GM19328 (cell line): ENCODE data around the gene ACTR3C.
"Not testable (repeated sequence)": the region's sequence is repeated elsewhere in the genome, so short reads cannot be mapped to it uniquely, and the experiment has no call there.

Experiments
- ATAC-seq: cut with Tn5 transposase; IDR thresholded peaks from one replicate; pipeline ENCODE4 v1.9.1; 2021; ENCODE audit warnings: mild to moderate bottlenecking, moderate library complexity; ENCODE audit not compliant: unreplicated experiment

ACTR3C gene

GRCh38 chr7:150314639-150315239 is 8.6 kb downstream of the ACTR3C start:
- ATAC-seq = no peak

- no peak for ATAC-seq
Measured at GRCh38 chr7:150313870-150314269, 9.5 kb downstream of the ACTR3C start.

DNA sequence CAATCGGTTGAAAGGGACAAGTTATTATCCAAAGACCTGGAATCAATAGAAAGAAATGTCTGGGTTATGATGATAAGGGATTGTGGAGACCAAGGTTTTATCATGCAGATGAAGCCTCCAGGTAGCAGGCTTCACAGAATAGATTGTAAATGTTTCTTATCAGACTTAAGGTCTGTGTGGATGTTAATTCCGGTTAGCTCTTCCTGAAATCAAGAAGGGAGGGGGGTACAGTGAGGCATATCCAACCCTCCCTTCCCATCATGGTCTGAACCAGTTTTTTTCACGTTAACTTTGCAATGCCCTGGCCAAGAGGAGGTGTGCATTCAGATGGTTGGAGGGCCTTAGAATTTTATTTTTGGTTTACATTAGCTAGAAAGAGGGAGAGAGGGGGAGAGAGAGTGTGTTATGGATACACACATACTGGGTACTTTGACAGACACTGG is 10.0 kb downstream of the ACTR3C start:
- ATAC-seq = no peak

- ATAC-seq = not testable (repeated sequence)
Measured at GRCh38 chr7:150312649-150313366, 10.5 kb downstream of the ACTR3C start.

DNA sequence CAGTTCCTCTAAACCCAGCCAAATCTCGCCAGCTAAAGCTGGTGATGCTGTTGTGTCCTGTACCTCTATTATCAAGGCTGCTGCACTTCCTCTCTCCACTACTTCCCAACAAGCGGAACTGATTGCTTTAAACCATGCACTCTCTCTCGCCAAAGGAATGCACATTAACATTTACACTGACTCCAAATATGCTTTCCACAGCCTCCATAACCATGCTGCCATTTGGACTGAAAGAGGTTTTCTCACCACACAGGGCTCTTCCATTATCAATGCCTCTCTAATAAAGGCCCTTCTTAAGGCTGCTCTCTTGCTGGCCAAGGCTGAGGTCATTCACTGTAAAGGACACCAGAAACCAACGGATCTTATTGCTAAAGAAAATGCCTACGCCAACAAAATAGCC is 11.6 kb downstream of the ACTR3C start:
- no peak for ATAC-seq

GRCh38 chr7:150311146-150311545 is 12.2 kb downstream of the ACTR3C start:
- no peak for ATAC-seq

DNA sequence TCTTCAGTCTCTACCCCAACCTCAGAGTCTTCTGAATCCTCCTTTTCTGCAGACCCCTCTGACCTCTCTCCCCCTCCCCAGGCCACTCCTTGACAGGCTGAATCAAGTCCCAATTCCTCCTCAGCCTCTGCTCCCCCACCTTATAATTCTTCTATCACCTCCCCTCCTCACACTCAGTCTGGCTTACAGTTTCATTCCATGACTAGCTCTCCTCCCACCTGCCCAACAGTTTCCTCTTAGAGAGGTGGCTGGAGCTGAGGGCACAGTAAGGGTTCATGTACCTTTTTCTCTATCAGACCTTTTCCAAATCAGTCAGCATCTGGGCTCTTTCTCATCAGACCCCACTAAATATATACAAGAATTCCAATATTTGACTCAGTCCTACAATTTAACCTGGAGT is 14.8 kb downstream of the ACTR3C start:
- no peak for ATAC-seq

DNA sequence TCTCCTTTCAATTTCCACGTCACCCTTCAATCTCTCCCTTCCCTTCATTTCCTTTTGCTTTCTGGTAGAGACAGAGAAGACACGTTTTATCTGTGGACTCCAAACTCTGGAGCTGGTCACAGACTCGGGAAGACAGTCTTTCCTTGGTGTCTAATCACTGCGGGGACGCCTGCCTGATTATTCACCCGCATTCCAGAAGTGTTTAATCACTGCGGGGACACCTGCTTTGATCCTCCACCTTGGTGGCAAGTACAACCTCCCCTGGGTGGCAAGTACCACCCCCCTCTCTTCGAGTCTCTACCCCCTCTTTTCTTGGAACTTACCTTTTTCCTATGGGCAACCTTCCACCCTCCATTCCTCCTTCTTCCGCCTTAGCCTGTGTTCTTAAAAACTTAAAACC is 15.4 kb downstream of the ACTR3C start:
- ATAC-seq = no peak

- ATAC-seq = no peak
Measured at GRCh38 chr7:150307129-150307528, 16.2 kb downstream of the ACTR3C start.

- ATAC-seq = not testable (repeated sequence)
Measured at GRCh38 chr7:150306377-150306776, 17.0 kb downstream of the ACTR3C start.

DNA sequence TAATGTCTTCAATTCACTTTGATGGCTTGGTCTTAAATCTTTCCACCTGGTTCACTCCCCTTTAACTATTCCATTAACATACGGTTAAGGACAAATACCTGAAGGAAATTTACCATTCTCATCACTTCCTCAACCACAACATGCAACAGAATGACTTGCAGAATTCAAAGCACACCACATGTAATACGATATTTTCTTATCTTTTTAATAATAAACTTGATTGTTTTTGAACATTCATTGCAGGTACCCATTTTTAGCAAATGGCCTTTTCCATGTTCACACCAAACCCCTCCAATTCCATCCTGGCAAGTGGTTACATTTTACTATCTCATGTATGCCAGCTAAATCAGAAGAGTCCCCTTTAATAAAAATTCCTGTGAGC is 17.5 kb downstream of the ACTR3C start:
- not testable (repeated sequence) for ATAC-seq

- ATAC-seq = not testable (repeated sequence)
Measured at GRCh38 chr7:150305259-150305902, 18.0 kb downstream of the ACTR3C start.

- ATAC-seq = not testable (repeated sequence)
Measured at GRCh38 chr7:150304499-150305258, 18.7 kb downstream of the ACTR3C start.

- not testable (repeated sequence) for ATAC-seq
Measured at GRCh38 chr7:150302908-150303310, 20.4 kb downstream of the ACTR3C start.

DNA sequence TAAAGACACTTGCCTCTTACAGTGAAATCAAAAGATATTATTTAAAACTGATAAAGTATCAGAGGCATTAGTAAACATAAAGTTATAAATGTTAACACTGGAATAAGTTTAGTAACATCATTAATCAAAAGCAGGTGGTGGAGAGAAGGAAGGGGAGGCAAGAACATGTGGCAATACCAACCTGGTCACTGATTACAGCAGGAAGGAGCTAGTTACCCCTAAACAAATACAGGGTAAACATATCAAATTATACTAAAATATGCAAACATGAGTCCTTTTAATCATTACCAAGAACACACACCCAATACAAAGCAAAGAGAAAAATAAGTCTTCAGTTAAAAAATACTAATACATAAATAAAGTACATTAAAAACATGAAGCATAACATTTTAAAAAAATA is 25.4 kb downstream of the ACTR3C start:
- ATAC-seq = not testable (repeated sequence)

- ATAC-seq = not testable (repeated sequence)
Measured at GRCh38 chr7:150296802-150297201, 26.5 kb downstream of the ACTR3C start.

- ATAC-seq = not testable (repeated sequence)
Measured at GRCh38 chr7:150295614-150296013, 27.7 kb downstream of the ACTR3C start.

DNA sequence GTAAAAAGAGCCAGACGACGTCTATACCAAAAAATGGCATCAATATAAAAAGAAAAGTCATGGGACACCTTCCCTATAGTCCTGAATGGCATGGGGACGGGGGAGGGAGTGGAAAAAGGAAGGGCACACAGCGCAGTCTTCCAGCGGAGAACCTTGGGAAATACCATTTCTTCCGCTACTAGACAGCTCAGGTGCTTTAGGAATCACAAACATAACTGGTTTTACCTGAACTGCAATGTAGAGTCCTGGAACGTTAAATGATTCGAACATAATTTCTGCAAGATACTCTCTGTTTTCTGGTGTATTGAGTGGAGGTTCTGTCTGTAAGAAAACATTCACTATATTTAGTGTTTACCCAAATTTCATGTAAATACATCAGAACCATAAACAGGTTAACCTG is 28.3 kb downstream of the ACTR3C start:
- ATAC-seq = not testable (repeated sequence)

DNA sequence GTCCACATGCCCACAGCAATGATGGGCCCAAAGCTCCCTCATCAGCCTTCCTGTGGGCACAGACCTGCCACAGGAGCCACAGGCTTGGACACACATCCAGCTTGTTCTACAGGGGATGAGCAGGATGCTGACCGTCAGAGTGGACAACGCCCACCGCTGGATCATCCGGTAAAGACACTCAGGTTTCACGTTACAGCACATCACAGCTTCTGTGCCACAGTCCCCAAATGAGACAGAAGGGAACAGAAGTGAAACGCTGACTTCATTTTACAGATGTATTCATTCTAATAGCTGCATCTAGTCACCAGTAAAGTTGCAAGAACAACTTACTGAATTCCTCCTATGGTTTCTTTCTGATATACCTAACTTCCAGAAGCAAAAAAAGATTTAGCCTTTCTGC is 33.0 kb downstream of the ACTR3C start:
- ATAC-seq = not testable (repeated sequence)

- ATAC-seq = not testable (repeated sequence)
Measured at GRCh38 chr7:150288816-150289215, 34.5 kb downstream of the ACTR3C start.

DNA sequence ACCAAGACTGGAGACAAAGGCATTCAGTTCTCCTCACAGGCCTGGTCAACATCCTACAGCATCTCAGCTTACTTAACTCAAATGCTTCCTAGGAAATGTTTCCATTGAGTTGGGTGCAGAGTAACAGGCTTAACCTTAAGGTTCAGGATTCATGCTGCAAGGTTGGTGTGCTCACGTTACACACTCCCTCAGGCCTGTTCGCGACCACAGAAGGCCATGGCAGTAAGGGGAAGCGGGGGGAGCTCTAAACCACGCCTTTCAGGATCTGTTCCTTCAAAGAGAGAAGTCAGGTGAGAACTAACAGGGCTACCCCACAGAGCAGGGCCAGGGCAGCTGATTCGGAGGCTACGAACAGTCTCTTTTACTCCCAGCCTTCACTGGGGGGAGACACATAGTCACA is 35.5 kb downstream of the ACTR3C start:
- not testable (repeated sequence) for ATAC-seq
